Activated naive CD8-positive, alpha-beta T cell (primary cell): ENCODE data around the gene PLGRKT.
A peak's percentile ranks its signal among the peaks of the same experiment; 100 is the strongest.
"Not testable (repeated sequence)": the region's sequence is repeated elsewhere in the genome, so short reads cannot be mapped to it uniquely, and the experiment has no call there.

Experiments
- H3K27ac Mint-ChIP-seq: one replicate; pipeline ENCODE4 v1.8.0; 2021; ENCODE audit warnings: mixed read lengths
- H3K27me3 Mint-ChIP-seq: one replicate; pipeline ENCODE4 v1.8.0; 2021; ENCODE audit warnings: mixed read lengths
- H3K36me3 Mint-ChIP-seq: one replicate; pipeline ENCODE4 v1.8.0; 2021; ENCODE audit warnings: mixed read lengths
- H3K4me1 Mint-ChIP-seq: one replicate; pipeline ENCODE4 v1.8.0; 2021; ENCODE audit warnings: low read depth, mixed read lengths
- H3K4me3 Mint-ChIP-seq: one replicate; pipeline ENCODE4 v1.8.0; 2021; ENCODE audit warnings: mild to moderate bottlenecking, mixed read lengths
- H3K9me3 Mint-ChIP-seq: one replicate; pipeline ENCODE4 v1.8.0; 2021; ENCODE audit warnings: low read depth, mixed read lengths

PLGRKT gene, protein sequence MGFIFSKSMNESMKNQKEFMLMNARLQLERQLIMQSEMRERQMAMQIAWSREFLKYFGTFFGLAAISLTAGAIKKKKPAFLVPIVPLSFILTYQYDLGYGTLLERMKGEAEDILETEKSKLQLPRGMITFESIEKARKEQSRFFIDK

DNA sequence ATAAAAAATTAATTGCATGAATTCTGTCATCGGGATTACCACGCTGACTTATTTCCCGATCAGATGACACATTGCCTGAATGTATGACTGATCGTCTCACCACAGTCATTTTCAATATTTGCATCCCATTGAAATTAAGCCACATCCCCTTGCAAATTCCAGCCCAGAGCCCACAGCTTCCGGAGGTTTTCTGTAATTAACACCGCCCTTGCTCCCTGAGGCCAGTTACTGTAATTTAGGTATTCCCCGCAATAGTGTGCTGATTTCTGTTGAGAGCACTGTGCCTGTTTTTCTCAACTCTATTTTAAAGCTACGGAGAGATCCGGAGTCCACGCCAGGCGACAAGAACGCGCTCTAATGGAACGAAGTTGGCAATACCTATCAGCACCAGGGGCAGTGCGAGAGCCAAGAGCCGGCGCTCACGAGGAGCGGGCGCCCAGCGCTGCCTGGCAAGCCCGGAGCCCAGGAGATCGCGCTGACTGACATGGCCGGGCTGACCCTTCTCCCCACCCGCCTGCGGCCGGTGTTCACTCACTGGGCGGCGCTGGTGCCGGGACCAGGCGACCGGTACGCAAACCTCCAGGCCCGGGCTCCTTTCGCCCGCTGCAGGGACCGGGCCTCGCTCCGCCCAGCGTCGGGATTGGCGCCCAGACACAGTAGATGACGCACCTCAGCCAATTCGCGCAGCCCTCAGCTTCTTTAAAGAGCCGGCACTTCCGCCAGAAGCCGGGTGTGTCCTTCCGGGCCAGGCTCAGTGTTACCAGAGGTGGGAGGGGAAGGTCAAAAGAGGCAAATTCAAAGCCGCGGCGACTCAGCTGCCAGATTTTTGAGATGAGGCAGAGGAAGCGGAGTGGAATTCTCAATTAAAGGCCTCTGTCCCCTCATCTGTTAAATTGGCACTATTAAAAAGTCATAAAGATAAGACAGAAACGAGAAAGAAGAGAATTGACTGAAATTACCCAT is at the start of gene PLGRKT:
Gene PLGRKT, minus strand, starts transcription at position 672 of the 963 bp plus-strand sequence. CDS start 5,948 bp downstream, outside the sequence.
- H3K9me3 Mint-ChIP-seq, result no peaks in the 10 kb centered on the region
- peaks cover 3% of the 10 kb centered on the region for H3K36me3 Mint-ChIP-seq
- peak within 1 kb of the TSS; percentile 99 for H3K27ac Mint-ChIP-seq
- H3K4me1 Mint-ChIP-seq, result peaks cover 48% of the 10 kb centered on the region
- peak within 1 kb of the TSS; percentile 97 for H3K4me3 Mint-ChIP-seq
- no peaks in the 10 kb centered on the region for H3K27me3 Mint-ChIP-seq

DNA sequence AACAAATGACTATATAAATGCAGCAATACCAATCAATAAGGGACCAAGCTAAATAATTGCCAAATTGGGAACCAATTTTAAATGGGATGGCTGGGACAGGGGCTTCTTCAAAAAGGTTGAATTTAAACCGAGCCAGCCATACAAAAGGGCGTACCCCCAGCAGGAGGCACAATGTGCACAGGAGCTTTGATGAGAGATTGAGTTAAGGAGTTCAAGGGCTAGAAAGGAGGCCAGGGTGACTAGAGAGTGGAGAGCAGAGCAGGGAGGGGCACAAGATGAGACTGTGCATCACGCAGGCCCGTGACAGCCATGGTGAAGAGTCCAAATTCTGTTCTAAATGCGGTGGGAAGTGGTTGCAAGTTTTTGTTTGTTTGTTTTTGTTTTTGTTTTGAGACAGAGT is 49.3 kb upstream of the PLGRKT start:
- no peak overlapping the region for H3K4me3 Mint-ChIP-seq
- H3K9me3 Mint-ChIP-seq, result no peaks in the 10 kb centered on the region
- no peaks in the 10 kb centered on the region for H3K4me1 Mint-ChIP-seq
- peaks cover 2% of the 10 kb centered on the region for H3K36me3 Mint-ChIP-seq
- no peak overlapping the region for H3K27ac Mint-ChIP-seq
- no peaks in the 10 kb centered on the region for H3K27me3 Mint-ChIP-seq

DNA sequence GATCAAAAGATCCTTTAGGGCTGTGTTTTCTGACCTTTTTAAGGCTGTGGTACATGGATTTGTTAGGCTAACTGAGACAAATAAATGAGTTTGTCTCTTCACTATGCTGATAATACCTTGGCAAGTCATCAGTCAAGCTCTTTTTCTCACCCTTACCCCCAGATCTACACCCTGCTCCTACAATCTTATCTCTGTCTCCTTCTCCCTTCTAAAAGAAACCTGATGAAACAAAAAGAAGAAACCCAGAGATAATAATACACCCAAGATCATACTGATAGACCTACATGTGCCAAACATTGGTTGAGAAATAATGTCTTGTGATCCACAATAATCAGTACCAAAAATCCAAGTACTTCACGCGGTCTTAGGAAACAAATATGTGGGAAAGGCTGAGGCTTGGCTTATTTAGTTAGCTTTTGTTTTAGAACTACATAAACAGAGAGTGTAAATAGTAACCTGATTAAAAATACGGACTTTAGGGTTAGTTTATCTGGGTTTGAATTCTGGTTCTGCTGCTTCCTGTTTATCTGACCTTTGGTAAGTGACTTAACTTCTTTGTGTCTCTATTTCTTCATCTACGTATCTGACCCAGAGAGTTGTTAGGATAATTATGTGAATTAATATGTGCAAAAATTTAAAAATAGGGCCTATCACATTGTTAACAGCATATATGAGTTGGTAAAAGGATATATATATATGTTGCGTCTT is 47.8 kb upstream of the PLGRKT start:
- Mint-ChIP-seq H3K36me3 (peaks cover 2% of the 10 kb centered on the region), H3K27ac (no peak overlapping the region), H3K9me3 (no peaks in the 10 kb centered on the region), H3K27me3 (no peaks in the 10 kb centered on the region), H3K4me1 (no peaks in the 10 kb centered on the region), H3K4me3 (no peak overlapping the region)

DNA sequence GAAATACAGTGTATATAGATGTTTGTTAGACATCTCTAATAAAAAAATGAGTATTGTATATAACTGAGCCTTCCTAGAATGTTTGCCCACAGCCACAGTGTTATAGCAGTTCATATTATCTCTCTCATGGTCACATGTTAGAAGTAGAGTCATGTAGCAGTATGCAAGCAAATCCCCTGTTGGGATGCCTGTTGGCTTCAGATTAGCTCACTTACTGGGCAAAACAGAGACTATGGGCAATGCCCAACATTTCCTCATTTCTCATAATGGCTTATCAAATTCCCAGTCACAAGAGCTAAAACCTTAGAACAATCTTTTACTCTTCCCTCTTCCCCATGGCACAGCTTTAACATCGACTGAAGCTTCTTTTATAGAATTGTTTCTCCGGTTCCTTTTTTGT is 45.6 kb upstream of the PLGRKT start:
- no peak overlapping the region for H3K4me3 Mint-ChIP-seq
- peaks cover 5% of the 10 kb centered on the region for H3K36me3 Mint-ChIP-seq
- H3K4me1 Mint-ChIP-seq, result peaks cover 3% of the 10 kb centered on the region
- H3K27me3 Mint-ChIP-seq, result no peaks in the 10 kb centered on the region
- H3K9me3 Mint-ChIP-seq, result no peaks in the 10 kb centered on the region
- H3K27ac Mint-ChIP-seq, result no peak overlapping the region

DNA sequence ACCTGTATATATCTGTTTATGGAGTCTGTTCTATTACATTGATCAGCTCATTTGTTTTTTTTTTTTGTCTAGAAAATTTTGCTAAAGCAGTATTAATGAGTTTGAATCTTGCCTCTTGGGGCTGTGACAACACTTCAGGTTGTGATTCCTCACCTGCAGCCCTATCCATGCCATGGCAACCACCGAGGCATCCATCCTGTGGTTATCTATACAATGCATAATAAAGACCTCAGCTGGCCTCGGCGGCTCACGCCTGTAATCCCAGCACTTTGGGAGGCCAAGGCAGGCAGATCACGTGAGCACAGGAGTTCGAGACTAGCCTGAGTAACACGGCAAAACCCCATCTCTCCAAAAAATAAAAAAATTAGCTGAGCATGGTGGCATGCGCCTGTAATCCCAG is 44.5 kb upstream of the PLGRKT start:
- Mint-ChIP-seq H3K27ac (no peak overlapping the region), H3K4me3 (no peak overlapping the region), H3K27me3 (no peaks in the 10 kb centered on the region), H3K4me1 (peaks cover 5% of the 10 kb centered on the region), H3K36me3 (peaks cover 9% of the 10 kb centered on the region), H3K9me3 (no peaks in the 10 kb centered on the region)

DNA sequence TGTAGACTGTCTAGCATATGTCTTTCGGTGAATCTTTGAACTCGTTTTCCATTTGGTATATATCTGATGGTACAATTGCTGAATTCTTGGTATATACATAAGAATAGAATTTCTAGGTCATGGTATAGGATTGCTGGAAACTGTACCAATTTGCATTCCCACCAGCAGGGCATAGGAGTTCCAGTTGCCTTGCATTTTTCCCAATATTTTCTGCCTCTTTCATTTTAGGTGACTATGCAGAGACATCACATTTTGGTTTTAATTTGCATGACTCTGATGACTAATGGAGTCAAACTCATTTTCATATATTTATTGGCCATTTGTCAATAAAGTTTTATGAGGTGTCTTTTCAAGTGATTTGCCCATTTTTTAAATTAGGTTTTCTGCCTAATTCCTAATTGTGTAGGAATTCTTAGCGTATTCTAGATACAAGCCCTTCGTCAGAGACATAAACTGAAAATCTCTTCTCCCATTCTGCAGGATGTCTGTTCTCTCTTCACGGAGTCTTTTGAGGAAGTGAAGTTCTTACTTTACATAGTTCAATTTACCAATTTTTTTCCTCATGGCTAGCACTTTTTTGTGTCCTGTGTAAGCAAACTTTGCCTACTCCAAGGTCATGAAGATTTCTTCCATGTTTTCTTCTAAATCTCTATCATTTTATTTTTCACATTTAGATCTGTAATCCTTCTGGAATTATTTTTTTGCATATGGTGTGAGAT is 43.8 kb upstream of the PLGRKT start:
- Mint-ChIP-seq H3K4me1 (peaks cover 5% of the 10 kb centered on the region), H3K36me3 (peaks cover 10% of the 10 kb centered on the region), H3K27ac (no peak overlapping the region), H3K9me3 (peaks cover 1% of the 10 kb centered on the region), H3K27me3 (no peaks in the 10 kb centered on the region), H3K4me3 (no peak overlapping the region)

DNA sequence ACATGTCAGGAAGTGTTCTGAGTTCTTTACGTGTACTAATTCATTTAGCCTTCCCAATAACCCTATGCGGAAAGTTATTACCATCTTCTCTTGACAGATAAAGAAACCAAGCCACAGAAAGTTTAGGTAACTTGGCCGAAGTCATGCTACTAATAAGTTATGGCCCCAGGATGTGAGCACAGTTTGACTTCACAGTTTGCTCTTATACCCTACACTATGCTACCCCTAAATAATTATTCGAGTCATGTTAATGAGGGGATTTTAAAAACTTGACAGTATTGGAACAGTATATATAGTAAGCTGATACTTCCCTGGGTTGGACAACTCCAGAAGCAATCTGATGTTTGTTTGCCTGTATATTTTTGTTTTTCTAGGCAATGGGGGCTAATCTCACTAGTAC is 43.2 kb upstream of the PLGRKT start:
- no peaks in the 10 kb centered on the region for H3K27me3 Mint-ChIP-seq
- no peak overlapping the region for H3K4me3 Mint-ChIP-seq
- no peak overlapping the region for H3K27ac Mint-ChIP-seq
- H3K4me1 Mint-ChIP-seq, result peaks cover 5% of the 10 kb centered on the region
- H3K9me3 Mint-ChIP-seq, result peaks cover 6% of the 10 kb centered on the region
- H3K36me3 Mint-ChIP-seq, result peaks cover 12% of the 10 kb centered on the region

DNA sequence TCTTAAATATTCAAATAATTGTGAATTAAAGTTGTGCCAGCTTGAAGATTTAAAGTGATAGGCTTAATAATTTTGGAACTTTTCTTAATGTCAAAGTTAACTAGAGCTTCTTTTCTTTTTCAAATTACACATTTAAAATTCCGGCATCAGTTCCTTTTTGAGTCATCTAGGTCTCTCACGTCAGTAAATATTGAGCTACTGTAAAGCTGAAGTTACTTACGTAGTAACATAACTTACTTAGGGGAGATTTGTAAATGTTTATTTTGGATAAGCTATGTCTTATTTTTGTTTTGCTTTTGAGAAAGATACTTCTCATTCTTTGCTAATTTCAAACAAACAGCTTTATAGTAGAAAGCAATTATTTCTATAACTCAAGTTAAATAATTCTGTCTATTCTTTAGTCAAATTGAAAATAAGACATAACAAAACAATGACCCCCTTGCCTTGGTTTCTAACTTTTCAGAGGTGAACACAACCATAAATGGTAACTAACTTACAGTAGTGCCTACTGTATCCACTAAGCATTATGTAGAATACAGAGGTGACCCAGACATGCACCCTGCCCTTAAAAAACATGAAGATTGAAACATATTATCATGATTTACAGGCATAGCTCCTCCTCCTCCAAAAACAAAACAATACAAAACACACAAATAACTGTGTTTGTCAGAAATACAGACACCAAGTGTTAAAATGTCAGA is 42.4 kb upstream of the PLGRKT start:
- no peak overlapping the region for H3K27ac Mint-ChIP-seq
- H3K4me3 Mint-ChIP-seq, result no peak overlapping the region

DNA sequence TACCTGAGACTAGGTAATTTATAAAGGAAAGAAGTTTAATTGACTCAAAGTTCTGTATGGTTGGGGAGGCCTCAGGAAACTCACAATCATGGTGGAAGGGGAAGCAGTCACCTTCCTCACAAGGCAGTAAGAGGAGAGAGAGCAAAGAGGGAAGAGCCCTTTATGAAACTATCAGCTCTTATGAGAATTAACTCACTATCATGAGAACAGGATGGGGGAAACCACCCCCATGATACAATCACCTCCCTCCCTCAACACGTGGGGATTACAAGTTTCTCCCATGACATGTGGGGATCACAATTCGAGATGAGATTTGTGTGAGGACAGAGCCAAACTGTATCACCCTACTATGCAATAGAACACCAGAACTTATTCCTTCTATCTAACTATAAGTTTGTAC is 40.5 kb upstream of the PLGRKT start:
- Mint-ChIP-seq H3K27ac (no peak overlapping the region), H3K4me3 (no peak overlapping the region), H3K9me3 (peaks cover 6% of the 10 kb centered on the region), H3K36me3 (peaks cover 11% of the 10 kb centered on the region), H3K27me3 (no peaks in the 10 kb centered on the region), H3K4me1 (peaks cover 5% of the 10 kb centered on the region)

More for the DNA sequence above, 42.4 kb upstream of the PLGRKT start:
- Mint-ChIP-seq H3K4me1 (peaks cover 5% of the 10 kb centered on the region), H3K9me3 (peaks cover 6% of the 10 kb centered on the region), H3K36me3 (peaks cover 12% of the 10 kb centered on the region), H3K27me3 (no peaks in the 10 kb centered on the region)

DNA sequence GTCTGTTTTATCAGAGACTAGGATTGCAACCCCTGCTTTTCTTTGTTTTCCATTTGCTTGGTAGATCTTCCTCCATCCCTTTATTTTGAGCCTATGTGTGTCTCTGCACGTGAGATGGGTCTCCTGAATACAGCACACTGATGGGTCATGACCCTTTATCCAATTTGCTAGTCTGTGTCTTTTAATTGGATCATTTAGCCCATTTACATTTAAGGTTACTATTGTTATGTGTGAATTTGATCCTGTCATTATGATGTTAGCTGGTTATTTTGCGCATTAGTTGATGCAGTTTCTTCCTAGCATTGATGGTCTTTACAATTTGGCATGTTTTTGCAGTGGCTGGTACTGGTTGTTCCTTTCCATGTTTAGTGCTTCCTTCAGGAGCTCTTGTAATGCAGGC is 37.9 kb upstream of the PLGRKT start:
- H3K27me3 Mint-ChIP-seq, H3K9me3 Mint-ChIP-seq, H3K4me3 Mint-ChIP-seq, H3K27ac Mint-ChIP-seq, H3K4me1 Mint-ChIP-seq: not testable (repeated sequence)
- H3K36me3 Mint-ChIP-seq, result peaks cover 11% of the 10 kb centered on the region

DNA sequence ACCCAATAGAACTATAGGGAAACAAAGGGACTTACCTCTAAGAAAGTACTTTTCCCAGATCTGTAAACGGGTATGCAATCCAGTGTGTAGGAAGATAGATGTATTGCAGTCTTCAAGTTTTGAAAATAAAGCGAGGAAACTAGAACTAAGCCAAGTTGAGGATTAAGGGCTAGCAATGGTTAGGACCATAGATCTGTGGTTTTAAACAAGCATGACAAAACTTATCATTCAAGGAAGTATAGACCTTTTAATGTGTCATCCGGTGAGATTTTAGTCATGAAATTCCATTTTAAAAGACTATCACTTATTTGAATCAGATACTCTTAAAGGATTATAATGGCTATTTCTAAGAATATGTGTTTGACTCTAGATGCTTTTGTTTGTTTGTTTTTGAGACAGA is 33.1 kb upstream of the PLGRKT start:
- Mint-ChIP-seq H3K36me3 (peaks cover 22% of the 10 kb centered on the region), H3K4me3 (no peak overlapping the region), H3K4me1 (no peaks in the 10 kb centered on the region), H3K27ac (no peak overlapping the region), H3K27me3 (no peaks in the 10 kb centered on the region), H3K9me3 (no peaks in the 10 kb centered on the region)

DNA sequence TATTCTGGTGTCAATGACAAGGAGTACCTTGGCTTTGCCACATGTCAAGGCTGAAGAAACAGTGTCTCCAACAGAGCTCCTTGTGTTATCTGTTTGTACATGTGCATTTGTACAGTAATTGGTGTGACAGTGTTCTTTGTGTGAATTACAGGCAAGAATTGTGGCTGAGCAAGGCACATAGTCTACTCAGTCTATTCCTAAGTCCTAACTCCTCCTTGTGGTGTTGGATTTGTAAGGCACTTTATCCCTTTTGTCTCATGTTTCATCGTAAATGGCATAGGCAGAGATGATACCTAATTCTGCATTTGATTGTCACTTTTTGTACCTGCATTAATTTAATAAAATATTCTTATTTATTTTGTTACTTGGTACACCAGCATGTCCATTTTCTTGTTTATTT is 32.4 kb upstream of the PLGRKT start:
- Mint-ChIP-seq H3K4me3 (no peak overlapping the region), H3K9me3 (no peaks in the 10 kb centered on the region), H3K27me3 (no peaks in the 10 kb centered on the region), H3K36me3 (peaks cover 27% of the 10 kb centered on the region), H3K4me1 (no peaks in the 10 kb centered on the region), H3K27ac (no peak overlapping the region)

DNA sequence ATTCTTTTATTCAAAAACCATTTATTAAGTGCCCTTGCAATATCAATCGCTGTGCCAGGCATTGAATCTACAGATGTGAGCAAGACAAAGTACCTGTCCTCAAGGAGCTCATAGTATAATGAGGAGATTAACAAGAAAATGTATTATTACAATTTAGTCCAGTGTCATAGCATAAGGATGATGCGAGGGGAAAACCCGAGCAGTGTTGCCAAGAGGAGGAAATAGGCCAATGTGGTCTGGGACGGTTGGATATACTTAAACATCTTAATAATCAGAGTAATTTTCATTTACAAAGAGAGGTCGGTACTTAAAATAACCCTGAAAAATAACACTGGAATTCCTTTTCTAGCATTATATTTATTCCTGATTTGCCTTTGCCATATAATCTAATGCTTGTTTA is 31.1 kb upstream of the PLGRKT start:
- Mint-ChIP-seq H3K9me3 (no peaks in the 10 kb centered on the region), H3K27ac (no peak overlapping the region), H3K27me3 (no peaks in the 10 kb centered on the region), H3K4me3 (no peak overlapping the region), H3K4me1 (no peaks in the 10 kb centered on the region), H3K36me3 (peaks cover 32% of the 10 kb centered on the region)

DNA sequence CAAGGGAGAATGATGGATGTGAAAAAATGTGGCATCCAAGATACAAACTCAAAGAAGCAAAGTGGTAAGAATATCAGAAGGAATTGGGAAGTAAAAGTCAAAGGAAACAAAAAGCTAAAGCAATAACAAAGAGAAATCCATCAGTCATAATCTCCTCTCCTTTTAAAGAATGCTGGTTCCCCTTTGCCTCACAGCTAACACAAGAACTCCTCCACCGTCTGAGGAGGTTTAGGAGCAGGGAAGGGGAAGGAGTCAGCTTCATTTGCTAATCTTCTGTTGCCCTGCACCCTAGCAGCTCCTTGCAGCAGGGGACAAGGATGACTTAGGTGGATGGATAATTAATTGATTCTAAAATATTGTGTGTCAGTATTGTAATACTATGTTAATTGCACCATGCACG is 29.0 kb upstream of the PLGRKT start:
- Mint-ChIP-seq H3K27ac (no peak overlapping the region), H3K36me3 (peaks cover 42% of the 10 kb centered on the region), H3K4me1 (no peaks in the 10 kb centered on the region), H3K4me3 (no peak overlapping the region), H3K9me3 (no peaks in the 10 kb centered on the region), H3K27me3 (no peaks in the 10 kb centered on the region)
